ENCODE measurements around the gene COL13A1. TPM values are rescaled to one million over a fixed set of nuclear protein-coding genes. Genes with fewer than 3 reads are reported as not detected.
A peak's percentile ranks its signal among the peaks of the same experiment; 100 is the strongest.

COL13A1 gene
- total and polyA plus RNA-seq, 11 donors, result 1.0 to 4.0 (median 1.7) TPM

DNA sequence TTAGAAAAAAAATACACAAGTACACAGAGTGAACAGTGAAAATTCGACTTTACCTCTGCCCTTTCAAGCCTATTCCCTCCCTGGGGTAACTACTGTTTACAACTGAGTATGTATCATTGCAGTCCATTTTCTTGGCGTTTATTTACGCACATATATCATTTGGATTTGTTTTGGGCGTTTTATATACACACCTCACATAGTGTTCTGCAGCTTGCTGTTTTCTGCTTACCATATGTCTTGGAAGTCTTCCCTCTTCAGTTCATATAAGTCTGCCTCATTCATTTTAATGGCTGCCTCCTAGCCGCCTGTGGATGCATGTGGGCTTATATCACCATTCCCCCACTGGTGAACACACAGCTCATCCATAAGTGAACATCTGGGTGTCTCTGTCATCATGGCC, 41.6 kb upstream of the COL13A1 start:
- DNase-seq (no peak), ATAC-seq (no peak)
- H3K9me3 ChIP-seq, result no peaks in the 10 kb centered on the region
- no peaks in the 10 kb centered on the region for H3K36me3 ChIP-seq
- H3K27ac ChIP-seq, result no peak overlapping the region
- intact Hi-C loops (cut with DNase I), result no loop called here
- peaks cover 0 to 14% (median 6%) of the 10 kb centered on the region in 12 donors for H3K4me1 ChIP-seq
- 85 to 90% (median 88%) methylated on average over 5 of the region's 5 CpGs for WGBS, 4 donors
- H3K4me3 ChIP-seq, result no peak overlapping the region
- peaks cover 0 to 6% (median 0%) of the 10 kb centered on the region in 9 donors for H3K27me3 ChIP-seq
- no peak for TF ChIP-seq CTCF (IDR thresholded peaks at IDR 0.05)

GRCh38 chr10:69761320-69761719, 40.4 kb upstream of the COL13A1 start:
- peaks cover 0 to 6% (median 0%) of the 10 kb centered on the region in 9 donors for H3K27me3 ChIP-seq
- 84 to 92% (median 86%) methylated on average over 4 of the region's 4 CpGs for WGBS, 4 donors
- ATAC-seq (no peak), DNase-seq (no peak)
- peaks cover 0 to 19% (median 6%) of the 10 kb centered on the region in 12 donors for H3K4me1 ChIP-seq
- no peaks in the 10 kb centered on the region for H3K36me3 ChIP-seq
- TF ChIP-seq POLR2A (IDR thresholded peaks at IDR 0.05) (no peak), CTCF (IDR thresholded peaks at IDR 0.05) (no peak)
- H3K4me3 ChIP-seq, result no peak overlapping the region
- no peaks in the 10 kb centered on the region for H3K9me3 ChIP-seq
- intact Hi-C loops (cut with DNase I), result no loop called here
- H3K27ac ChIP-seq, result no peak overlapping the region

GRCh38 chr10:69766161-69766910, 35.4 kb upstream of the COL13A1 start:
- no peak overlapping the region for H3K4me3 ChIP-seq
- peak in 4 of 5 donors; percentile 27 to 65 (median 46) for DNase-seq
- no peak for TF ChIP-seq POLR2A (IDR thresholded peaks at IDR 0.05)
- TF ChIP-seq CTCF (IDR thresholded peaks at IDR 0.05), result no peak
- no peaks in the 10 kb centered on the region for H3K9me3 ChIP-seq
- peak; percentile 55 to 63 (median 58) for ATAC-seq
- H3K36me3 ChIP-seq, result no peaks in the 10 kb centered on the region
- 61 to 71% (median 66%) methylated on average over 8 to 10 of the region's 10 CpGs for WGBS, 4 donors
- intact Hi-C loops (cut with DNase I), result no loop called here
- no peak overlapping the region for H3K27ac ChIP-seq
- peaks cover 0 to 37% (median 2%) of the 10 kb centered on the region in 12 donors for H3K4me1 ChIP-seq
- peaks cover 0 to 6% (median 0%) of the 10 kb centered on the region in 9 donors for H3K27me3 ChIP-seq

DNA sequence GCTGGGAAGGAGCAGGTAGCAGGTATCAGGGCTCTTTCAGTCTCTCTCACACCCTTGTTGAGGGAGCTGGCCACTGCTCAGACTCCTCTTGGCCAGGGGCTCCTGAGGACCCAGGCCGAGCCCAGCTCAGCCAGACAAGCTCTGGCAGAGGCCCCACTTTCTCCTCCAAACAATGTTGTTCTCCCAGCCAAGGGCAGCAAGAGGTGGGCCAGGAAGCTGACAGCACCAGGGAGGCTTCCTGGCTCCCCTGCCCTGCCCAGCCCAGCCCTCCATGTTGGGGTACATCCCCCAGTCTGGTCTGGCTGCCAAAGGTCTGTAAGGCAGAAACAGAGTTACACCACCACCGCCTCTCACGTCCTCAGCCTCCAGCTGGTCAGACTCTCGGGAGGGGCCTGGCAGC, 33.9 kb upstream of the COL13A1 start:
- no peaks in the 10 kb centered on the region for H3K36me3 ChIP-seq
- no peaks in the 10 kb centered on the region for H3K9me3 ChIP-seq
- H3K4me1 ChIP-seq, result peaks cover 0 to 37% (median 2%) of the 10 kb centered on the region in 12 donors
- no peak overlapping the region for H3K27ac ChIP-seq
- DNase-seq (no peak), ATAC-seq (no peak)
- peaks cover 0 to 4% (median 0%) of the 10 kb centered on the region in 9 donors for H3K27me3 ChIP-seq
- intact Hi-C loops (cut with DNase I), result no loop called here
- no peak overlapping the region for H3K4me3 ChIP-seq
- TF ChIP-seq CTCF (IDR thresholded peaks at IDR 0.05) (no peak), POLR2A (IDR thresholded peaks at IDR 0.05) (no peak)
- 76 to 86% (median 81%) methylated on average over 3 to 4 of the region's 4 CpGs for whole genome bisulfite sequencing, 4 donors
